Esophagus squamous epithelium (tissue), 5 donors: ENCODE measurements around the gene MCUB. TPM values are rescaled to one million over a fixed set of nuclear protein-coding genes. Genes with fewer than 3 reads are reported as not detected.

Experiments
- DNase-seq: peaks from one replicate; lab custom pipeline; 2025; lab: John Stamatoyannopoulos, UW
- H3K27ac ChIP-seq, 4 donors: fragments of 200-600 bp; sonication (generic); one replicate each; pipeline ENCODE4 v1.5.1; 2016 to 2019; ENCODE audit warnings: mild to moderate bottlenecking in 1 of 4
- H3K27me3 ChIP-seq, 4 donors: fragments of 200-600 bp; sonication (generic); 1 replicate in 3 of 4; 2 replicates in 1 of 4; pipeline versions ENCODE4 v1.5.1 to v1.6.0; 2017 to 2021; ENCODE audit warnings: antibody characterized with exemption in 1 of 4
- H3K36me3 ChIP-seq, 3 donors: fragments of 200-600 bp; sonication (generic); one replicate each; pipeline ENCODE4 v1.5.1; 2016 to 2019
- H3K4me1 ChIP-seq, 3 donors: fragments of 200-600 bp; sonication (generic); one replicate each; pipeline ENCODE4 v1.5.1; 2017 to 2019
- H3K4me3 ChIP-seq, 4 donors: fragments of 200-600 bp; sonication (generic); 1 replicate in 3 of 4; 2 replicates in 1 of 4; pipeline ENCODE4 v1.5.1; 2016 to 2019; ENCODE audit warnings: mild to moderate bottlenecking in 2 of 4, moderate library complexity in 1 of 4
- H3K9me3 ChIP-seq, 3 donors: fragments of 200-600 bp; sonication (generic); one replicate each; pipeline ENCODE4 v1.5.1; 2016 to 2019
- CTCF ChIP-seq, 6 experiments: fragments of 450-650 bp in 4 of 6; fragments of 200-600 bp in 2 of 6; sonication (generic) in 2 of 6; IDR thresholded peaks; one replicate each; pipeline ENCODE4 v1.5.1; 2016 to 2019; ENCODE audit warnings: antibody characterized with exemption in 6 of 6, mild to moderate bottlenecking in 4 of 6, moderate library complexity in 4 of 6
- POLR2A ChIP-seq, 4 donors: fragments of 450-650 bp; IDR thresholded peaks; one replicate each; pipeline ENCODE4 v1.6.1; 2017; ENCODE audit warnings: antibody characterized with exemption in 4 of 4, mild to moderate bottlenecking in 4 of 4, moderate library complexity in 3 of 4
- WGBS, 2 donors: methylation state at CpG; one replicate each; pipeline ENCODE4 v1.1.5; 2018; 5-methylcytosine and 5-hydroxymethylcytosine counted together
- intact Hi-C: fragments of 100-400 bp; cut with DNase I; formaldehyde crosslinking; loops from one replicate; pipeline ENCODE4 v1.15.0; 2022
- small RNA-seq, 4 donors: library from RNA; depleted of rRNA; stranded (forward); fragments of <200 nt; gene quantifications; one replicate each; pipeline ENCODE3, GENCODE V24; 2016
- total RNA-seq, 4 donors: library from RNA; depleted of rRNA; stranded (reverse); fragments of >200 nt; gene quantifications; one replicate each; pipeline ENCODE4 v1.1.0, GENCODE V29; 2016
- donor health status: DM: yes; HTN: yes; CAD: no.

The MCUB gene
- total RNA-seq, 4 donors from 2014 or later: 18.7 to 34.5 (median 22.2) TPM

- WGBS, 2 donors: 87% methylated on average over 7 of the region's 7 CpGs
- no peaks in the 10 kb centered on the region for H3K36me3 ChIP-seq
- TF ChIP-seq CTCF (IDR thresholded peaks at IDR 0.05) (no peak), POLR2A (IDR thresholded peaks at IDR 0.05) (no peak)
- H3K27me3 ChIP-seq: no peaks in the 10 kb centered on the region
- no peak overlapping the region for H3K27ac ChIP-seq
- peaks cover 0 to 2% (median 0%) of the 10 kb centered on the region in 3 donors for H3K4me1 ChIP-seq
- no peak for DNase-seq
- no peak overlapping the region for H3K4me3 ChIP-seq
- intact Hi-C loops: no loop called here
- no peaks in the 10 kb centered on the region for H3K9me3 ChIP-seq
Observed at GRCh38 chr4:109735566-109736365, 175.7 kb downstream of the MCUB start.

Small RNAs within 50 kb of the gene (small RNA-seq; reads per million reads assigned to genes)
- gene HIGD1AP14: 0 to 0.15 (median 0.07) reads per million in 4 donors

Other genes starting within 250 kb of the MCUB start
- gene SEC24B, start 126.4 kb upstream of the MCUB start, total RNA-seq: 10 to 100 TPM; 20.4 to 38.5 (median 29.1) TPM
- gene CASP6, start 143.2 kb downstream of the MCUB start, total RNA-seq: 10 to 100 TPM in 3 of 4 donors, 1 to 10 TPM in 1; 7.0 to 21.9 (median 15.4) TPM
- gene PLA2G12A, start 169.8 kb downstream of the MCUB start, total RNA-seq: 10 to 100 TPM; 10.8 to 66.6 (median 25.2) TPM
- 10 to 100 TPM in 2 of 4 donors, 1 to 10 TPM in 2; 6.1 to 45.1 (median 11.0) TPM for gene CFI, start 241.8 kb downstream of the MCUB start, total RNA-seq